ENCODE measurements around the gene DHRS3. TPM values are rescaled to one million over a fixed set of nuclear protein-coding genes. Genes with fewer than 3 reads are reported as not detected.

Gene DHRS3, protein sequence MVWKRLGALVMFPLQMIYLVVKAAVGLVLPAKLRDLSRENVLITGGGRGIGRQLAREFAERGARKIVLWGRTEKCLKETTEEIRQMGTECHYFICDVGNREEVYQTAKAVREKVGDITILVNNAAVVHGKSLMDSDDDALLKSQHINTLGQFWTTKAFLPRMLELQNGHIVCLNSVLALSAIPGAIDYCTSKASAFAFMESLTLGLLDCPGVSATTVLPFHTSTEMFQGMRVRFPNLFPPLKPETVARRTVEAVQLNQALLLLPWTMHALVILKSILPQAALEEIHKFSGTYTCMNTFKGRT
- 7.0 and 7.3 TPM in 2 replicates for total RNA-seq (2013; cell fraction: nucleolus; rRNA removed)
- total RNA-seq (2014; rRNA removed), result 0.65 and 1.3 TPM in 2 replicates
- 0.55 and 0.76 TPM in 2 replicates for total RNA-seq (2014; rRNA removed; fragmentation: Illumina TruSeq; extraction: Trizol)
- 1.4 and 1.8 TPM in 2 replicates for total RNA-seq (2021)
- polyA plus RNA-seq (2011; ENCODE audit: low read depth), result 1.1 TPM
- polyA plus RNA-seq (2011; rRNA removed), result 21.0 and 29.7 TPM in 2 replicates
- polyA plus RNA-seq (2011; cell fraction: cytosol; rRNA removed), result 42.3 and 45.6 TPM in 2 replicates
- 27.2 and 29.8 TPM in 2 replicates for polyA plus RNA-seq (2011; cell fraction: nucleus; rRNA removed)
- 2.0 and 2.3 TPM in 2 replicates for polyA plus RNA-seq (2012)
- 0.27 and 0.73 TPM in 2 replicates for polyA plus RNA-seq (2014; fragmentation: Illumina TruSeq; extraction: Trizol)
- under 1 TPM; 0.23 to 0.33 TPM for polyA plus RNA-seq (2014; fragmentation: Nextera tagmentation; extraction: Ambion mirVana)
- polyA plus RNA-seq (2014; rRNA removed), result 1.3 and 1.5 TPM in 2 replicates
- 1 to 10 TPM; 1.0 to 1.8 TPM for polyA plus RNA-seq (2016; fragmentation: Nextera tagmentation; extraction: Ambion mirVana)
- 63.9 and 76.6 TPM in 2 replicates for polyA minus RNA-seq (2011; rRNA and poly(A)+ RNA removed)
- 26.7 and 26.8 TPM in 2 replicates for polyA minus RNA-seq (2011; cell fraction: cytosol; rRNA and poly(A)+ RNA removed)
- 10.9 and 15.6 TPM in 2 replicates for polyA minus RNA-seq (2011; cell fraction: nucleus; rRNA and poly(A)+ RNA removed)
- percentile 30 among the genes with signal in this experiment for Bru-seq, nascent RNA
- BruChase-seq, experiment 1, labeled RNA remaining after a 6-hour chase, result percentile 25 among the genes with signal in this experiment
- percentile 25 among the genes with signal in this experiment for BruChase-seq, experiment 2, labeled RNA remaining after a 2-hour chase
- long read RNA-seq, experiment 1, transcript DHRS3-204 (6 exons, 1,722 nt), result major isoform, 45 of 60 reads
- long read RNA-seq, experiment 1, partial matches to known transcripts, result 5 of 60 reads
- long read RNA-seq, experiment 1, other reads (novel, unspliced or antisense), result 10 of 60 reads
- long read RNA-seq, experiment 2, transcript DHRS3-204 (6 exons, 1,722 nt), result major isoform, 15 of 34 reads
- long read RNA-seq, experiment 2, partial matches to known transcripts, result 7 of 34 reads
- long read RNA-seq, experiment 2, other reads (novel, unspliced or antisense), result 12 of 34 reads

GRCh38 chr1:12617901-12618660, at the start of gene DHRS3:
Gene DHRS3, minus strand, starts transcription at chr1:12618210. Its CDS starts 862 bp downstream, at chr1:12617348.
- BruUV-seq (replicated peaks), result no TSS peak
- Histone ChIP-seq H3K27me3 (replicated peaks in 1 of 2; ENCODE audit: control insufficient read depth in 2 of 2, insufficient read depth in 2 of 2, low read length in 1 of 2) (peaks cover 4 to 13% of the 10 kb centered on the region in 2 experiments), H3K9me3 (replicated peaks; ENCODE audit: control insufficient read depth, insufficient read depth, low read length) (no peaks in the 10 kb centered on the region), H3K79me2 (ENCODE audit: control insufficient read depth, insufficient read depth, low read length) (no peaks in the 10 kb centered on the region), H3K36me3 (ENCODE audit: control insufficient read depth in 2 of 2, insufficient read depth in 2 of 2, low read length in 1 of 2) (no peaks in the 10 kb centered on the region), H2AFZ (ENCODE audit: control insufficient read depth, low read depth, low read length) (peak within 1 kb of the TSS; percentile 42; the same call in 1 of the 2 replicates), H3K4me3 (peak within 1 kb of the TSS; percentile 67), H3K4me1 (ENCODE audit: control insufficient read depth, insufficient read depth, low read length) (peaks cover 19% of the 10 kb centered on the region), H3K9ac (ENCODE audit: control insufficient read depth, insufficient read depth, low read length) (peak within 1 kb of the TSS; percentile 36; the same call in 1 of the 2 replicates), H3K4me2 (ENCODE audit: control insufficient read depth, insufficient read depth) (peak within 1 kb of the TSS; percentile 83), H4K20me1 (ENCODE audit: control insufficient read depth, insufficient read depth) (no peaks in the 10 kb centered on the region; the same call in none of the 2 replicates), H3K27ac (ENCODE audit: control insufficient read depth, insufficient read depth) (no peak within 1 kb of the TSS)
- intact Hi-C loops (cut with micrococcal nuclease; ENCODE audit: unreplicated experiment), result no loop called here
- WGBS (ENCODE audit: insufficient coverage, insufficient replicate concordance, low lambda C conversion rate, missing lambda C conversion rate), result 3% methylated on average over 68 of the region's 69 CpGs
- no peak for FAIRE-seq
- ChIA-PET CTCF (interaction anchor here (0.7 to 6.1 kb wide), 17 partner anchors 16 to 493 kb away, joined by 3 to 63 read pairs (median 5); no protein-coding TSS in a partner anchor), RAD21 (ENCODE audit: unreplicated experiment) (interaction anchor here (0.7 to 5.0 kb wide), 16 partner anchors 16 to 493 kb away, joined by 3 to 50 read pairs (median 6); no protein-coding TSS in a partner anchor), POLR2A (interaction anchor here (0.5 to 1.7 kb wide), 6 partner anchors 14 to 274 kb away, joined by 3 to 4 read pairs (median 3); no protein-coding TSS in a partner anchor), SMC1A (ENCODE audit: uncharacterized antibody, unreplicated experiment) (interaction anchor here (0.6 to 4.9 kb wide), 17 partner anchors 12 to 435 kb away, joined by 3 to 49 read pairs (median 5); no protein-coding TSS in a partner anchor)
- in situ Hi-C loops (cut with MboI), result loop anchor here (5.0 kb wide), 2 partner anchors 306 to 346 kb away; no protein-coding TSS in a partner anchor
- peak; percentile 58 for ATAC-seq
- no peak for DNase-seq (ENCODE audit: low read depth, low spot score)
- TF ChIP-seq REST (IDR thresholded peaks at IDR 0.05; ENCODE audit: low read depth, low read length) (no peak), CREM (IDR thresholded peaks at IDR 0.05; ENCODE audit: low read depth) (no peak), ZNF687 (IDR thresholded peaks at IDR 0.05) (no peak), NBN (IDR thresholded peaks at IDR 0.05) (no peak), ZBED1 (IDR thresholded peaks at IDR 0.05; ENCODE audit: borderline replicate concordance) (no peak), SMARCA5 (IDR thresholded peaks at IDR 0.05) (no peak), SP1 (IDR thresholded peaks at IDR 0.05; ENCODE audit: low read depth, low read length) (no peak), SMAD1 (IDR thresholded peaks at IDR 0.05; ENCODE audit: low read depth, partially characterized antibody) (no peak), ZNF622 (IDR thresholded peaks at IDR 0.05) (no peak), SMC3 (IDR thresholded peaks at IDR 0.05; ENCODE audit: borderline replicate concordance, low read length) (no peak)
